ENCODE results near the gene TRAPPC3L. TPM values are rescaled to one million over a fixed set of nuclear protein-coding genes. Genes with fewer than 3 reads are reported as not detected.

The TRAPPC3L gene
- total and polyA plus RNA-seq, 2 of the 13 experiments (the other 11 are each of a cell fraction or from before 2014, with no cell fraction given), result not detected

GRCh38 chr6:116568111-116568510 lies 22.6 kb upstream of the TRAPPC3L start:
- ChIA-PET POLR2A (no interaction called here), CTCF (ENCODE audit: low intra/inter-chr PET ratio, low total read pairs) (no interaction called here)

DNA sequence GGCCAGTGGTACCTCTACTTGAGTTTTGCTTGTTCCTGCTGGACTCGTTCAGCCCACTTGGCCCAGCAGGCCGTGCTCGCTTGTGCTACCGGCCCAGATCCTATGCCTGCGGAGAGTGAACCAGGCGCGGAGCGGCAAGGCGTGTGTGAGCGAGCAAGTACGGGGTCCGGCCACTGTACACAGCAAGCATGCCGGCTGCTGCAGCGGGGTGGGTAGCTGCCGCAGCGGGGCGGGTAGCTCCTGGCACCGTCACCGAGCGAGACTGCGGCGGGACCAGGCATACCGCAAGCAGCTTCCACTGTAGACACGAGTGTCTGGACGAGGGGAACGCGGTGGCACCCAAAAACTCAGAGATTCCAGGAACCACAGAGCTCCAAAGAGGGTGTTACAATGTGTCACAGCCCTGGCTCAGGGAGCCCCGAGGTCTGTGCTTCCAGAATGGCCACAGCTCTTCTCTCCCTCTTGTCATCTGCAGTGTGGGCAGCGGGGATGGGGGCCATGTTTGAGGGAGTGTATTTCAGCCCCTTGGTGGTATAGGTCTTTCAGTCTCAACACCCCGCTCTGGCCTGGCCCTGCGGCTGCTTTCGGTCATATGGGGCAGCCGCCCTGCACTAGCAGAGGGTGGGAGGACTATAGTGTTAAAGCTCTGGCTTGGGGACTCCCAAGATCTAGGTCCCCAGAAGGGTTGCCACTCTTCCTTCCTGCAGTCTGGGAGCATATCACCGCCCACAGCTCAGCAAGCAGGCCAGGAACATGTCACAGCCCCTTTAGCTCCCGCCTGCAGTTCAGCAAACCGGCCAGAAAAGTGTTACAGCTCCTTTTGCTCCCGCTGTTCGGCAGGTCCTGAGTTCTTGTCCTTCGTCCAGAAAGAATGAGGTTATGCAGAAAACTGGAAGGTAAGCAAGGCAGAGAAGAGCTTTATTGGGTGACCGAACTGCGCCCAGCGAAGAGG lies 19.7 kb upstream of the TRAPPC3L start:
- intact Hi-C loops (cut with micrococcal nuclease; ENCODE audit: unreplicated experiment), result no loop called here
- H3K27ac ChIP-seq (ENCODE audit: extremely low read length, insufficient read depth, low read length), result no peak overlapping the region
- peak; percentile 58 for ATAC-seq
- TF ChIP-seq ZNF710 (CRISPR knock-in tag; IDR thresholded peaks at IDR 0.05; ENCODE audit: borderline replicate concordance) (no peak), KDM2A (CRISPR knock-in tag; IDR thresholded peaks at IDR 0.05; ENCODE audit: borderline replicate concordance, low read depth) (peak; percentile 31; the same call in 1 of the 2 replicates), KLF16 (CRISPR knock-in tag; IDR thresholded peaks at IDR 0.05) (no peak), ZNF432 (CRISPR knock-in tag; IDR thresholded peaks at IDR 0.05; ENCODE audit: borderline replicate concordance) (no peak), MTF2 (CRISPR knock-in tag; IDR thresholded peaks at IDR 0.05; ENCODE audit: borderline replicate concordance) (no peak), HMG20B (CRISPR knock-in tag; conservative IDR thresholded peaks at IDR 0.05) (no peak)
- TF ChIP-seq, protein P1, sequence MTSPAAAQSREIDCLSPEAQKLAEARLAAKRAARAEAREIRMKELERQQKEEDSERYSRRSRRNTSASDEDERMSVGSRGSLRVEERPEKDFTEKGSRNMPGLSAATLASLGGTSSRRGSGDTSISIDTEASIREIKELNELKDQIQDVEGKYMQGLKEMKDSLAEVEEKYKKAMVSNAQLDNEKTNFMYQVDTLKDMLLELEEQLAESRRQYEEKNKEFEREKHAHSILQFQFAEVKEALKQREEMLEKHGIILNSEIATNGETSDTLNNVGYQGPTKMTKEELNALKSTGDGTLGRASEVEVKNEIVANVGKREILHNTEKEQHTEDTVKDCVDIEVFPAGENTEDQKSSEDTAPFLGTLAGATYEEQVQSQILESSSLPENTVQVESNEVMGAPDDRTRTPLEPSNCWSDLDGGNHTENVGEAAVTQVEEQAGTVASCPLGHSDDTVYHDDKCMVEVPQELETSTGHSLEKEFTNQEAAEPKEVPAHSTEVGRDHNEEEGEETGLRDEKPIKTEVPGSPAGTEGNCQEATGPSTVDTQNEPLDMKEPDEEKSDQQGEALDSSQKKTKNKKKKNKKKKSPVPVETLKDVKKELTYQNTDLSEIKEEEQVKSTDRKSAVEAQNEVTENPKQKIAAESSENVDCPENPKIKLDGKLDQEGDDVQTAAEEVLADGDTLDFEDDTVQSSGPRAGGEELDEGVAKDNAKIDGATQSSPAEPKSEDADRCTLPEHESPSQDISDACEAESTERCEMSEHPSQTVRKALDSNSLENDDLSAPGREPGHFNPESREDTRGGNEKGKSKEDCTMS (CRISPR knock-in tag; conservative IDR thresholded peaks at IDR 0.05), result no peak

More at GRCh38 chr6:116568111-116568510, 22.6 kb upstream of the TRAPPC3L start:
- H3K79me2 ChIP-seq (ENCODE audit: insufficient read depth, low read length), result peaks cover 16% of the 10 kb centered on the region
- no peak for FAIRE-seq
- H4K20me1 ChIP-seq (ENCODE audit: insufficient read depth, low read length), result no peaks in the 10 kb centered on the region
- no peaks in the 10 kb centered on the region; a peak in 1 of 5 replicates for H3K27me3 ChIP-seq (ENCODE audit: control insufficient read depth in 1 of 2, insufficient read depth in 2 of 2, low read length in 2 of 2)
- H2AFZ ChIP-seq (ENCODE audit: low read length), result no peak overlapping the region
- no peaks in the 10 kb centered on the region for H3K9me3 ChIP-seq (ENCODE audit: low read length)
- H3K4me2 ChIP-seq (ENCODE audit: low read depth, low read length), result no peak overlapping the region
- TF ChIP-seq ZSCAN9 (CRISPR knock-in tag; IDR thresholded peaks at IDR 0.05; ENCODE audit: borderline replicate concordance) (no peak), ZNF274 (CRISPR knock-in tag; IDR thresholded peaks at IDR 0.05) (no peak), TBX2 (CRISPR knock-in tag; IDR thresholded peaks at IDR 0.05; ENCODE audit: borderline replicate concordance) (no peak)
- TF ChIP-seq, protein P2, sequence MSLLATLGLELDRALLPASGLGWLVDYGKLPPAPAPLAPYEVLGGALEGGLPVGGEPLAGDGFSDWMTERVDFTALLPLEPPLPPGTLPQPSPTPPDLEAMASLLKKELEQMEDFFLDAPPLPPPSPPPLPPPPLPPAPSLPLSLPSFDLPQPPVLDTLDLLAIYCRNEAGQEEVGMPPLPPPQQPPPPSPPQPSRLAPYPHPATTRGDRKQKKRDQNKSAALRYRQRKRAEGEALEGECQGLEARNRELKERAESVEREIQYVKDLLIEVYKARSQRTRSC (CRISPR knock-in tag; IDR thresholded peaks at IDR 0.05; ENCODE audit: low read depth), result no peak
- DNase-seq (ENCODE audit: low spot score), result no peak
- no peak for ATAC-seq
- no peaks in the 10 kb centered on the region for H3K36me3 ChIP-seq (replicated peaks in 1 of 2; ENCODE audit: control insufficient read depth in 1 of 2, insufficient read depth in 2 of 2, low read length in 2 of 2)
- no peak overlapping the region for H3K9ac ChIP-seq (ENCODE audit: insufficient read depth, low read depth, low read length)
- in situ Hi-C loops (cut with HindIII; ENCODE audit: extremely low pct_ligation_motif_present, low pct_unique_long_range_greater_than_20kb) (loop anchor here (10.0 kb wide), 1 partner anchor 293 kb away; the partner anchor contains the start of gene TSPYL1), intact Hi-C loops (cut with micrococcal nuclease; ENCODE audit: unreplicated experiment) (no loop called here)
- H3K27ac ChIP-seq (ENCODE audit: extremely low read length, insufficient read depth, low read length), result no peak overlapping the region
- peaks cover 38% of the 10 kb centered on the region for H3K4me1 ChIP-seq (ENCODE audit: insufficient read depth, low read length)
- H3K4me3 ChIP-seq (replicated peaks in 1 of 3; ENCODE audit: insufficient read depth in 1 of 3, low read depth in 2 of 3, low read length in 3 of 3), result no peak overlapping the region
- no TSS peak for BruUV-seq (replicated peaks)

More for the DNA sequence above, 19.7 kb upstream of the TRAPPC3L start:
- peak overlapping the region in 1 of 3 experiments; percentile 31; a peak in 1 of 6 replicates for H3K4me3 ChIP-seq (replicated peaks in 1 of 3; ENCODE audit: insufficient read depth in 1 of 3, low read depth in 2 of 3, low read length in 3 of 3)
- no TSS peak for BruUV-seq (replicated peaks)
- H2AFZ ChIP-seq (ENCODE audit: low read length), result peak overlapping the region; percentile 75
- 72% methylated on average over 37 of the region's 42 CpGs for WGBS (ENCODE audit: low lambda C conversion rate)
- DNase-seq (ENCODE audit: low spot score) (no peak), FAIRE-seq (no peak)
- peak overlapping the region; percentile 52 for H3K4me2 ChIP-seq (ENCODE audit: low read depth, low read length)
- no peaks in the 10 kb centered on the region for H3K79me2 ChIP-seq (ENCODE audit: insufficient read depth, low read length)
- peaks cover 44% of the 10 kb centered on the region for H3K4me1 ChIP-seq (ENCODE audit: insufficient read depth, low read length)
- ChIA-PET POLR2A (no interaction called here), CTCF (ENCODE audit: low intra/inter-chr PET ratio, low total read pairs) (no interaction called here)
- H4K20me1 ChIP-seq (ENCODE audit: insufficient read depth, low read length), result no peaks in the 10 kb centered on the region
- no peaks in the 10 kb centered on the region for H3K36me3 ChIP-seq (replicated peaks in 1 of 2; ENCODE audit: control insufficient read depth in 1 of 2, insufficient read depth in 2 of 2, low read length in 2 of 2)
- no peak overlapping the region for H3K9ac ChIP-seq (ENCODE audit: insufficient read depth, low read depth, low read length)
- no peaks in the 10 kb centered on the region for H3K9me3 ChIP-seq (ENCODE audit: low read length)
- H3K27me3 ChIP-seq (ENCODE audit: control insufficient read depth in 1 of 2, insufficient read depth in 2 of 2, low read length in 2 of 2), result no peaks in the 10 kb centered on the region; a peak in 1 of 5 replicates
- in situ Hi-C loops (cut with HindIII; ENCODE audit: extremely low pct_ligation_motif_present, low pct_unique_long_range_greater_than_20kb), result loop anchor here (10.0 kb wide), 1 partner anchor 290 kb away; the partner anchor contains the start of gene TSPYL1

All from HepG2 (cell line).